Measurements from ENCODE around the gene IKZF1. TPM values are rescaled to one million over a fixed set of nuclear protein-coding genes. Genes with fewer than 3 reads are reported as not detected.

The IKZF1 gene
- total RNA-seq, 3 donors from 2014 or later = 7.8 to 14.9 (median 8.8) TPM

DNA sequence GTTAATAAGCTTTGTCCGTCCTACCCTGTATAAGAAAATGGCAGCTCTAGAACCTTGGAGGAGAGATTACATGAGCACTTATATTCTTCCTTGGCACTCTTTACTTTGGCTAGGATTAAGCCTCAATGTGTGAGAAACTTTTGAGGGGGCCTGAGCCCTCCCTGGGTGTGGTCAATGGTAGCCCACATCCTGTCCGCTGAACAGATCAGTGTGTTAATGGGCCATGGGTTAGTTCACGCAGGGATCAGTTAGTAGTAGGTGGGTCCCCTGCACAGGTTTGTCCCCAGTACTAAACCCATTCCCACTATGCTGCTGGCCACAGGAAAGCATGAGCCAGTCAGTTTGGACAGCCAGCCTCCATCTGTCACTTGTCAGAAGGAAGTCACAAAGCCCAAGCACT is 20.2 kb upstream of the IKZF1 start:
- DNase-seq (no peak), ATAC-seq (peak; percentile 25)
- Histone ChIP-seq H3K4me3 (no peak overlapping the region), H3K36me3 (ENCODE audit: low read depth) (no peaks in the 10 kb centered on the region), H3K9me3 (no peaks in the 10 kb centered on the region), H3K4me1 (ENCODE audit: low read depth) (no peaks in the 10 kb centered on the region)
- TF ChIP-seq, protein P1, sequence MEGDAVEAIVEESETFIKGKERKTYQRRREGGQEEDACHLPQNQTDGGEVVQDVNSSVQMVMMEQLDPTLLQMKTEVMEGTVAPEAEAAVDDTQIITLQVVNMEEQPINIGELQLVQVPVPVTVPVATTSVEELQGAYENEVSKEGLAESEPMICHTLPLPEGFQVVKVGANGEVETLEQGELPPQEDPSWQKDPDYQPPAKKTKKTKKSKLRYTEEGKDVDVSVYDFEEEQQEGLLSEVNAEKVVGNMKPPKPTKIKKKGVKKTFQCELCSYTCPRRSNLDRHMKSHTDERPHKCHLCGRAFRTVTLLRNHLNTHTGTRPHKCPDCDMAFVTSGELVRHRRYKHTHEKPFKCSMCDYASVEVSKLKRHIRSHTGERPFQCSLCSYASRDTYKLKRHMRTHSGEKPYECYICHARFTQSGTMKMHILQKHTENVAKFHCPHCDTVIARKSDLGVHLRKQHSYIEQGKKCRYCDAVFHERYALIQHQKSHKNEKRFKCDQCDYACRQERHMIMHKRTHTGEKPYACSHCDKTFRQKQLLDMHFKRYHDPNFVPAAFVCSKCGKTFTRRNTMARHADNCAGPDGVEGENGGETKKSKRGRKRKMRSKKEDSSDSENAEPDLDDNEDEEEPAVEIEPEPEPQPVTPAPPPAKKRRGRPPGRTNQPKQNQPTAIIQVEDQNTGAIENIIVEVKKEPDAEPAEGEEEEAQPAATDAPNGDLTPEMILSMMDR (IDR thresholded peaks at IDR 0.05) = no peak
- intact Hi-C loops (cut with DNase I, micrococcal nuclease) = no loop called here

DNA sequence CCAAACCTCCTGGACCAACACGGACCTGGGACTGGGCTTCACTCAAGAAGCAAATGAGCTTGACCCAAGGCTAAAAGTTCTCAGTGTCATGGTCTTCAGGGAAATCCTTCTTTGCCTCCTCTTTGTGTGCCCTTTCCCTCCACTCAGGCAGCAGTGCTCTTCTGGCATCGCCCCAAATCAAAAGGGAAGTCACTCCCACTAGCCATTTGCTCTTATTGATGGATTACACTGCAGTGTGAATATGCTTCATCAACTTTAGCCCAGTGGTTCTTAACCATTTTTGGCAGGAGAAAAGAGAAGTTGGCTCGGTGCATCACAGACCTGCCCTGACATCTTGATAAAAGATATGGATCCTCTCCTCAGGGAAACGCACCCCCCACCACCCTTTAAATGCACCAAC is 19.2 kb upstream of the IKZF1 start:
- TF ChIP-seq, protein P1 (IDR thresholded peaks at IDR 0.05) = no peak
- intact Hi-C loops (cut with DNase I, micrococcal nuclease) = no loop called here
- no peak for DNase-seq
- H3K4me3 ChIP-seq = no peak overlapping the region
- ATAC-seq = no peak
- H3K36me3 ChIP-seq (ENCODE audit: low read depth) = no peaks in the 10 kb centered on the region
- H3K9me3 ChIP-seq = no peaks in the 10 kb centered on the region
- H3K4me1 ChIP-seq (ENCODE audit: low read depth) = no peaks in the 10 kb centered on the region

DNA sequence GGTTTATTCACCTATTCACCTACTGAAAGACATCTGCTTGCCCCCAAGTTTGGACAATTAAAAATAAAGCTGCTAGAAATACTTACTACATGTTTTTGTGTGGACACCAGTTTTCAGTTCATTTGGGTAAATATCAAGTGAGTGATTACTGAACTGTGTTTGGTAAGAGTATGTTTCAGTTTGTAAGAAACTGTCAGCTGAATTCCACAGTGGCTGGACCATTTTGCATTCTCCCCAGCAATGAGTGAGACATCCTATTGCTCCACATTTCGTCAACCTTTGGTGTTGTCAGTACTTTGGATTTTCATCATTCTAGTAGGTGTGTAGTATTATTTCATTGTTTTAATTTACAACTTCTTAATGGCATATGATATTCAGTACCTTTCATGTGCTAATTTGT is 17.4 kb upstream of the IKZF1 start:
- Histone ChIP-seq H3K4me1 (ENCODE audit: low read depth) (no peaks in the 10 kb centered on the region), H3K36me3 (ENCODE audit: low read depth) (no peaks in the 10 kb centered on the region), H3K9me3 (no peaks in the 10 kb centered on the region), H3K4me3 (no peak overlapping the region)
- ATAC-seq (no peak), DNase-seq (no peak)
- intact Hi-C loops (cut with DNase I, micrococcal nuclease) = no loop called here
- TF ChIP-seq, protein P1 (IDR thresholded peaks at IDR 0.05) = no peak

DNA sequence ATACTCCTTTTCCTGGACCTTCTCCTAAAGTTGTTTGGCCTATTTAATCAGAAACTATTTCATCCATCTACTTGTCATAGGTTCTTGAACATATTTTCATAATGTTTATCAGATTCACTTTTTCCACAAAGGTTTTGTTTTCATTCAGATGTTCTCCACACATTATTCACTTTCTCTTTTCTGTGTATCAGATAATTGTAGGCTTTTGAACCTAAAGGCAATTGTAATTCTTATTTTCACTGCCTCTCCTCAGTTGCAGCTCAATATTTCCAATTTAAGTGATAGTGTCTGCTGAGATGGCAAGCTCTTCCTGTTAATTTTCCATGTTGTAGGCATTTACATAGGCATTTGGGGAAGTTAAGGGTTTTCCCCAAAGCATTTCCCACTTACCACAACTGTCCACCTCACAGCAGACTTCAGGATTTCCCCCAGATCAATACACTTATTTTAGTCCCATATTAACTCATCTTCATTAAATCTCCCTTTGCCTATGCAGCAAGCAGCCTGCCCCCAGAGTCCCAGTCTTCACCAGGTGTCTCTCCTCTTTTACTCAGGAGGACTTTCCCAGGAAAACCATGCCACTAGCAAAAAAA is 12.3 kb upstream of the IKZF1 start:
- H3K9me3 ChIP-seq = no peaks in the 10 kb centered on the region
- ATAC-seq = no peak
- intact Hi-C loops (cut with DNase I, micrococcal nuclease) = no loop called here
- H3K4me3 ChIP-seq = no peak overlapping the region
- no peak for DNase-seq
- H3K36me3 ChIP-seq (ENCODE audit: low read depth) = no peaks in the 10 kb centered on the region
- TF ChIP-seq, protein P1 (IDR thresholded peaks at IDR 0.05) = no peak
- no peaks in the 10 kb centered on the region for H3K4me1 ChIP-seq (ENCODE audit: low read depth)

DNA sequence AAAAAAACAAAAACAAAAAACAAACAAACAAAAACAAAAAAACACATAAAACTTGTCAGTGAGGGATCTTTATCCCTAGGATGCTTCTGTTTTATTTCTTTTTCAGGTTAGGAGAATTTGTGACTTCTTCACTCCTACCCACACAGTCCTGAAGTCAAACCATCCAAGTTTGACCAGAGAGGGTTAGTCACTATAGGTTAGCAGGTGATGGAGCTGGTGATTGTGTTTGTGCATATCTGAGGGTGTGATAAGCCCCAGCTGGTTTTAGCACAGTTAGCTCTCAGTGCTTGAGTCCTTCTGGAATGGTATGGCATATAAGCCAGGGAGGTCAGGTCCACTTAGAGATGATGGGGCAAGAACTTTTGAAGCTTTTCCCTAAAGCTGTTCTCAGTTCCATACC is 11.8 kb upstream of the IKZF1 start:
- Histone ChIP-seq H3K9me3 (no peaks in the 10 kb centered on the region), H3K4me1 (ENCODE audit: low read depth) (no peaks in the 10 kb centered on the region), H3K36me3 (ENCODE audit: low read depth) (no peaks in the 10 kb centered on the region), H3K4me3 (no peak overlapping the region)
- DNase-seq = no peak
- no peak for ATAC-seq
- TF ChIP-seq, protein P1 (IDR thresholded peaks at IDR 0.05) = no peak
- intact Hi-C loops (cut with DNase I, micrococcal nuclease) = no loop called here
